Upper lobe of right lung (tissue), 1 donor: ENCODE measurements around the gene TSPAN13. TPM values are rescaled to one million over a fixed set of nuclear protein-coding genes. Genes with fewer than 3 reads are reported as not detected.

Experiments used
- ATAC-seq: fragments of 200-7000 bp; cut with Tn5 transposase; one replicate; pipeline ENCODE4 v1.9.1; 2020; ENCODE audit warnings: mild to moderate bottlenecking, moderate library complexity
- DNase-seq: peaks from one replicate; pipeline ENCODE4 v3.0.0-alpha.2; 2020
- H3K27ac ChIP-seq: fragments of 200-600 bp; one replicate; pipeline ENCODE4 v1.8.0; 2022
- H3K27me3 ChIP-seq: fragments of 200-600 bp; one replicate; pipeline ENCODE4 v1.8.0; 2022; ENCODE audit warnings: mild to moderate bottlenecking
- H3K36me3 ChIP-seq: fragments of 200-600 bp; one replicate; pipeline ENCODE4 v1.8.0; 2022
- H3K4me1 ChIP-seq: fragments of 200-600 bp; one replicate; pipeline ENCODE4 v1.8.0; 2022
- H3K4me3 ChIP-seq: fragments of 200-600 bp; one replicate; pipeline ENCODE4 v1.8.0; 2022; ENCODE audit warnings: mild to moderate bottlenecking
- H3K9me3 ChIP-seq: fragments of 200-600 bp; one replicate; pipeline ENCODE4 v1.8.0; 2022
- CTCF ChIP-seq: fragments of 200-600 bp; IDR thresholded peaks from one replicate; pipeline ENCODE4 v1.8.0; 2022; ENCODE audit warnings: antibody characterized with exemption
- intact Hi-C: fragments of 100-400 bp; cut with DNase I; formaldehyde crosslinking; loops from one replicate; pipeline ENCODE4 v1.11.0; 2022
- total RNA-seq: library from RNA; stranded (reverse); fragmentation: NEBNext Ultra II Directional; extraction: Animal tissue kit (Norgen Biotek cat#: 25700); gene quantifications from one replicate; pipeline ENCODE4 v1.2.1, GENCODE V29; 2021
- donor health status: DM: no; HTN: yes; CAD: no; lungs with severe emphysema.

The TSPAN13 gene
- total RNA-seq, 1 donor from 2014 or later: 185 TPM

- ATAC-seq: no peak
- no peak for DNase-seq
- Histone ChIP-seq H3K27ac (no peak overlapping the region), H3K27me3 (no peaks in the 10 kb centered on the region), H3K36me3 (no peaks in the 10 kb centered on the region), H3K4me1 (no peaks in the 10 kb centered on the region), H3K4me3 (peak overlapping the region; percentile 45), H3K9me3 (no peaks in the 10 kb centered on the region)
- no peak for TF ChIP-seq CTCF
- intact Hi-C loops: no loop called here
Measured at GRCh38 chr7:16803881-16804673, 50.5 kb downstream of the TSPAN13 start.

- DNase-seq: peak; percentile 83
- Histone ChIP-seq H3K36me3 (no peaks in the 10 kb centered on the region), H3K4me3 (peak within 1 kb of the TSS; percentile 45), H3K4me1 (no peaks in the 10 kb centered on the region), H3K27ac (no peak within 1 kb of the TSS), H3K9me3 (no peaks in the 10 kb centered on the region), H3K27me3 (no peaks in the 10 kb centered on the region)
- no peak for TF ChIP-seq CTCF
- peak; percentile 90 for ATAC-seq
- intact Hi-C loops: no loop called here
Measured at GRCh38 chr7:16804674-16805439, 51.3 kb downstream of the TSPAN13 start, which contains the start of gene AGR2. Gene AGR2, minus strand, starts transcription at chr7:16804999. Its CDS starts 3,203 bp downstream, at chr7:16801796.

- ATAC-seq (no peak), DNase-seq (no peak)
- TF ChIP-seq CTCF: no peak
- Histone ChIP-seq H3K27ac (no peak overlapping the region), H3K4me3 (no peak overlapping the region), H3K9me3 (no peaks in the 10 kb centered on the region), H3K4me1 (no peaks in the 10 kb centered on the region), H3K36me3 (no peaks in the 10 kb centered on the region), H3K27me3 (no peaks in the 10 kb centered on the region)
- intact Hi-C loops: no loop called here
Measured at GRCh38 chr7:16805441-16805840, 51.9 kb downstream of the TSPAN13 start.

- Histone ChIP-seq H3K4me1 (no peaks in the 10 kb centered on the region), H3K9me3 (no peaks in the 10 kb centered on the region), H3K27me3 (no peaks in the 10 kb centered on the region), H3K36me3 (no peaks in the 10 kb centered on the region), H3K27ac (no peak overlapping the region), H3K4me3 (no peak overlapping the region)
- no peak for TF ChIP-seq CTCF
- DNase-seq: no peak
- intact Hi-C loops: no loop called here
- no peak for ATAC-seq
Measured at GRCh38 chr7:16810112-16810511, 56.6 kb downstream of the TSPAN13 start.

GRCh38 chr7:16810573-16810972 is 57.0 kb downstream of the TSPAN13 start:
- Histone ChIP-seq H3K36me3 (no peaks in the 10 kb centered on the region), H3K27ac (no peak overlapping the region), H3K4me3 (no peak overlapping the region), H3K4me1 (no peaks in the 10 kb centered on the region), H3K27me3 (no peaks in the 10 kb centered on the region), H3K9me3 (no peaks in the 10 kb centered on the region)
- no peak for DNase-seq
- TF ChIP-seq CTCF: no peak
- intact Hi-C loops: no loop called here
- ATAC-seq: no peak
